Keratinocyte (primary cell): ENCODE results near the gene TPPP2. TPM values are rescaled to one million over a fixed set of nuclear protein-coding genes. Genes with fewer than 3 reads are reported as not detected.

Experiments
- DNase-seq: peaks from one replicate; pipeline ENCODE4 v3.0.0-alpha.2; 2011; ENCODE audit warnings: low read depth, missing footprints, low spot score
- FAIRE-seq: peaks from 2 replicates; lab custom pipeline; 2011; peaks lifted over from hg19 to GRCh38; lab: Jason Lieb, UNC
- H2AFZ ChIP-seq: 2 replicates; pipeline ENCODE4 v1.6.0; 2012; ENCODE audit warnings: low read length, control low read depth, inconsistent platforms; ENCODE audit not compliant: control insufficient read depth
- H3K27ac ChIP-seq: 2 replicates; pipeline ENCODE4 v1.5.1; 2011; ENCODE audit warnings: low read length; ENCODE audit not compliant: control insufficient read depth, insufficient read depth
- H3K27me3 ChIP-seq: 3 replicates; pipeline ENCODE4 v1.6.0; 2011; ENCODE audit warnings: low read length; ENCODE audit not compliant: control insufficient read depth, insufficient read depth; ENCODE audit errors: extremely low read depth
- H3K36me3 ChIP-seq, 2 experiments: 2 replicates in 1 of 2; 3 replicates in 1 of 2; pipeline ENCODE4 v1.5.1; 2011; ENCODE audit warnings: low read length in 2 of 2, mild to moderate bottlenecking in 1 of 2; ENCODE audit not compliant: control insufficient read depth in 2 of 2, insufficient read depth in 2 of 2; ENCODE audit errors: extremely low read depth in 1 of 2
- H3K4me1 ChIP-seq: 3 replicates; pipeline ENCODE4 v1.5.1; 2011; ENCODE audit warnings: low read length; ENCODE audit not compliant: control insufficient read depth, insufficient read depth; ENCODE audit errors: extremely low read depth
- H3K4me2 ChIP-seq: 3 replicates; pipeline ENCODE4 v1.6.0; 2011; ENCODE audit warnings: low read depth, low read length; ENCODE audit not compliant: control insufficient read depth, insufficient read depth; ENCODE audit errors: extremely low read depth
- H3K4me3 ChIP-seq, 3 experiments: fragments of 200-600 bp in 1 of 3; sonication (generic) in 1 of 3; 2 replicates in 2 of 3; 3 replicates in 1 of 3; pipeline ENCODE4 v1.5.1; 2011 to 2016; ENCODE audit warnings: low read length in 3 of 3, mild to moderate bottlenecking in 3 of 3, control low read depth in 2 of 3, inconsistent platforms in 1 of 3, low read depth in 1 of 3, mixed read lengths in 1 of 3, mixed run types in 1 of 3, moderate library complexity in 1 of 3; ENCODE audit not compliant: control insufficient read depth in 2 of 3, insufficient read depth in 2 of 3; ENCODE audit errors: extremely low read depth in 1 of 3
- H3K79me2 ChIP-seq: 2 replicates; pipeline ENCODE4 v1.6.0; 2012; ENCODE audit warnings: low read length; ENCODE audit not compliant: control insufficient read depth, insufficient read depth
- H3K9ac ChIP-seq: 3 replicates; pipeline ENCODE4 v1.6.0; 2011; ENCODE audit warnings: low read length; ENCODE audit not compliant: control insufficient read depth, insufficient read depth; ENCODE audit errors: extremely low read depth
- H3K9me1 ChIP-seq: 3 replicates; pipeline ENCODE4 v1.6.0; 2011; ENCODE audit warnings: low read length; ENCODE audit not compliant: control insufficient read depth, insufficient read depth; ENCODE audit errors: extremely low read depth
- H3K9me3 ChIP-seq: 2 replicates; pipeline ENCODE4 v1.5.1; 2012; ENCODE audit warnings: low read depth, low read length; ENCODE audit not compliant: control insufficient read depth
- H4K20me1 ChIP-seq: 3 replicates; pipeline ENCODE4 v1.6.0; 2011; ENCODE audit warnings: low read length; ENCODE audit not compliant: control insufficient read depth, insufficient read depth; ENCODE audit errors: extremely low read depth
- EZH2 ChIP-seq: IDR thresholded peaks from one replicate; pipeline ENCODE4 v1.6.1; 2012; ENCODE audit warnings: inconsistent platforms, mild to moderate bottlenecking, low read length, moderate library complexity
- dilution Hi-C: fragments of 300-500 bp; cut with MboI; formaldehyde crosslinking; loops from one replicate; pipeline ENCODE4 v1.7.0; 2020; ENCODE audit warnings: low sequenced_read_pairs; ENCODE audit not compliant: extremely low pct_ligation_motif_present
- polyA plus RNA-seq, 5 experiments: library from polyadenylated mRNA; depleted of rRNA in 3 of 5; stranded (reverse) in 3 of 5; stranded (forward) in 1 of 5; unstranded in 1 of 5; fragments of >200 nt; gene quantifications; 1 replicate in 1 of 5; 2 replicates in 3 of 5; 3 replicates in 1 of 5; pipeline versions ENCODE4 v1.2.1 to v1.2.3, GENCODE V29; 2011 to 2012; ENCODE audit warnings: missing spikeins in 2 of 5, low read depth in 1 of 5, low replicate concordance in 1 of 5
- TF ChIP-seq, protein P1 (sequence below), 3 experiments: IDR thresholded peaks in 1 of 3; conservative IDR thresholded peaks in 1 of 3; optimal IDR thresholded peaks in 1 of 3; 2 replicates in 2 of 3; 3 replicates in 1 of 3; pipeline versions ENCODE3 to v1.5.1; 2011; ENCODE audit warnings: low read length in 3 of 3, mild to moderate bottlenecking in 3 of 3, moderate library complexity in 2 of 3, control low read depth in 1 of 3, inconsistent platforms in 1 of 3; ENCODE audit not compliant: insufficient read depth in 2 of 3; ENCODE audit errors: extremely low read depth in 1 of 3

Gene TPPP2
- polyA plus RNA-seq, 1 donor (not counting 4 experiments of a cell fraction or from before 2014, with no cell fraction given) = not detected

DNA sequence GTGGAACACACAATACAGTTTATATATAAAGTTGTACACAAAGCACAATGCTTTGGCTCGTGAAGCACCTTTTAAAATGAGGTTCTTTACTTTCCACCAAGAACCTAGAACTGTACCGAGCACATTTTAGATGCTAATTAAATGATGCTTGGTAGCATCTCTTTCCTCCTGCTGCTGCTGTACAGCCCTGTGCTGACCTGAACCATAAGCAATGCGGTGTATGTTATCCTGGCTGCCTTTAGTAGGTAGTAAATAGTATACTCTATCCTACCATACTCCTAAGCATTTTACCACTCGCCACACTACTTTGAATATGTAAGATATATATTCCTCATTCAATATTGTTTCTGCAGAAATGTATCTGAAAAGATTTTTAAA, 24.7 kb downstream of the TPPP2 start:
- H3K36me3 ChIP-seq = no peaks in the 10 kb centered on the region
- TF ChIP-seq, protein P1, sequence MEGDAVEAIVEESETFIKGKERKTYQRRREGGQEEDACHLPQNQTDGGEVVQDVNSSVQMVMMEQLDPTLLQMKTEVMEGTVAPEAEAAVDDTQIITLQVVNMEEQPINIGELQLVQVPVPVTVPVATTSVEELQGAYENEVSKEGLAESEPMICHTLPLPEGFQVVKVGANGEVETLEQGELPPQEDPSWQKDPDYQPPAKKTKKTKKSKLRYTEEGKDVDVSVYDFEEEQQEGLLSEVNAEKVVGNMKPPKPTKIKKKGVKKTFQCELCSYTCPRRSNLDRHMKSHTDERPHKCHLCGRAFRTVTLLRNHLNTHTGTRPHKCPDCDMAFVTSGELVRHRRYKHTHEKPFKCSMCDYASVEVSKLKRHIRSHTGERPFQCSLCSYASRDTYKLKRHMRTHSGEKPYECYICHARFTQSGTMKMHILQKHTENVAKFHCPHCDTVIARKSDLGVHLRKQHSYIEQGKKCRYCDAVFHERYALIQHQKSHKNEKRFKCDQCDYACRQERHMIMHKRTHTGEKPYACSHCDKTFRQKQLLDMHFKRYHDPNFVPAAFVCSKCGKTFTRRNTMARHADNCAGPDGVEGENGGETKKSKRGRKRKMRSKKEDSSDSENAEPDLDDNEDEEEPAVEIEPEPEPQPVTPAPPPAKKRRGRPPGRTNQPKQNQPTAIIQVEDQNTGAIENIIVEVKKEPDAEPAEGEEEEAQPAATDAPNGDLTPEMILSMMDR (optimal IDR thresholded peaks at IDR 0.05 in 1 of 3, IDR thresholded peaks at IDR 0.05 in 1 of 3, conservative IDR thresholded peaks at IDR 0.05 in 1 of 3; ENCODE audit: extremely low read depth in 1 of 3, insufficient read depth in 2 of 3, low read length in 3 of 3) = no peak
- TF ChIP-seq EZH2 = no peak
- H3K4me1 ChIP-seq = no peaks in the 10 kb centered on the region
- H3K9me1 ChIP-seq = no peaks in the 10 kb centered on the region
- no peak overlapping the region for H2AFZ ChIP-seq
- H3K4me3 ChIP-seq = no peak overlapping the region
- H3K27ac ChIP-seq = no peak overlapping the region
- no peak overlapping the region for H3K4me2 ChIP-seq
- H3K27me3 ChIP-seq = no peaks in the 10 kb centered on the region
- dilution Hi-C loops = no loop called here
- no peaks in the 10 kb centered on the region for H3K79me2 ChIP-seq
- H4K20me1 ChIP-seq = no peaks in the 10 kb centered on the region
- FAIRE-seq (no peak), DNase-seq (no peak)
- no peaks in the 10 kb centered on the region for H3K9me3 ChIP-seq
- no peak overlapping the region for H3K9ac ChIP-seq

DNA sequence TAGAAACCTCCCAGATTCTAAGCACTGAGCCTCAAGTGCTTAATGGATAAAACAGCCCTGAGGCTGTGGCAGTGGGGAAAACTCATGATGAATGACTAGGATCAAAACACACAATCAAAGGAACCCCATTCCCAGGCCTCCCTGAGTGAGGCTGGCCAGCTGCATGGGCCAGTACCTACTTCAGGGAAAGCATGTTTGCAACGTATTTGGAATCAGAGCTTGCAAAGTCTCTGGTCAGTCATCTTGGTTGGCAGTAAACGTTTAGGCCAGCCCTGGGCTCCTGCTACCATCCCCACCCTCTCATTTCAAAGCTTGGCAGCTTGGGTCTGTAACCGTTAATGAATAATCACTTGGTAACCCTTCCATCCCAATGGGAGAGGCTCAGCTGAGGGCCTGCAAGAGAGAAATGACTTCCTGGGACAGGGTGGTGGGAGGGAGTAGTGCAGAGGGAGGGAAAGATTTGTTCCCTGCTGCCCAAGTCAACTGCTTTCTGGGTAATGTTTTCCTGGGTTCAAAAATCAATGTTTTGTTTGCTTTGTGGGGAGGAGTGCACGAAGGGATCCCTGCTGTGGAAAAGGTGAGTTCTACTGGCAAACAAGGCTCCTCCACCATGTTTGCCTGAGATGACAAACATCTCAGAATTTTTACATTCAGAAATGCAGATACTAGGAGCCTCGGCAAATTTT, 25.6 kb downstream of the TPPP2 start:
- no peaks in the 10 kb centered on the region for H3K27me3 ChIP-seq
- H3K4me1 ChIP-seq = no peaks in the 10 kb centered on the region
- H3K79me2 ChIP-seq = no peaks in the 10 kb centered on the region
- H3K27ac ChIP-seq = no peak overlapping the region
- no peaks in the 10 kb centered on the region for H4K20me1 ChIP-seq
- H3K4me3 ChIP-seq = no peak overlapping the region
- FAIRE-seq (no peak), DNase-seq (no peak)
- no peak overlapping the region for H3K4me2 ChIP-seq
- TF ChIP-seq, protein P1 (optimal IDR thresholded peaks at IDR 0.05 in 1 of 3, IDR thresholded peaks at IDR 0.05 in 1 of 3, conservative IDR thresholded peaks at IDR 0.05 in 1 of 3; ENCODE audit: extremely low read depth in 1 of 3, insufficient read depth in 2 of 3, low read length in 3 of 3) = no peak
- no peak for TF ChIP-seq EZH2
- no peak overlapping the region for H2AFZ ChIP-seq
- H3K9me1 ChIP-seq = no peaks in the 10 kb centered on the region
- H3K36me3 ChIP-seq = no peaks in the 10 kb centered on the region
- no peaks in the 10 kb centered on the region for H3K9me3 ChIP-seq
- H3K9ac ChIP-seq = no peak overlapping the region
- dilution Hi-C loops = no loop called here
